Mucosa of descending colon (tissue), 3 donors: ENCODE data around the gene RAD1. TPM values are rescaled to one million over a fixed set of nuclear protein-coding genes. Genes with fewer than 3 reads are reported as not detected.
"Not testable (repeated sequence)": the region's sequence is repeated elsewhere in the genome, so short reads cannot be mapped to it uniquely, and the experiment has no call there.

Experiments used
- ATAC-seq: fragments of 200-7000 bp; cut with Tn5 transposase; one replicate; pipeline ENCODE4 v1.9.1; 2020; ENCODE audit warnings: mild to moderate bottlenecking, moderate library complexity
- DNase-seq, 3 donors: peaks; one replicate each; pipeline ENCODE4 v3.0.0-alpha.2; 2020
- H3K36me3 ChIP-seq: fragments of 200-600 bp; one replicate; pipeline ENCODE4 v1.8.0; 2021; ENCODE audit warnings: low read depth, mild to moderate bottlenecking
- H3K4me1 ChIP-seq: fragments of 200-600 bp; one replicate; pipeline ENCODE4 v1.8.0; 2021; ENCODE audit warnings: low read depth, mild to moderate bottlenecking
- H3K4me3 ChIP-seq: fragments of 200-600 bp; one replicate; pipeline ENCODE4 v1.8.0; 2021; ENCODE audit warnings: mild to moderate bottlenecking
- H3K9me3 ChIP-seq: fragments of 200-600 bp; one replicate; pipeline ENCODE4 v1.8.0; 2021; ENCODE audit warnings: mild to moderate bottlenecking
- CTCF ChIP-seq: fragments of 200-600 bp; IDR thresholded peaks from one replicate; pipeline ENCODE4 v1.8.0; 2022; ENCODE audit warnings: antibody characterized with exemption, mild to moderate bottlenecking
- intact Hi-C, 2 donors: fragments of 100-400 bp; cut with DNase I in 1 of 2; cut with micrococcal nuclease in 1 of 2; formaldehyde crosslinking; loops; one replicate each; pipeline versions ENCODE4 v1.11.0 to v1.11.1; 2022; cut with DNase I, micrococcal nuclease
- total RNA-seq, 3 donors: library from RNA; stranded (reverse); fragmentation: NEBNext Ultra II Directional in 2 of 3; extraction: Animal tissue kit (Norgen Biotek cat#: 25700) in 2 of 3; gene quantifications; one replicate each; pipeline versions ENCODE4 v1.2.1 to v1.2.4, GENCODE V29; 2021 to 2023
- donor health status: DM: no; HTN: no; CAD: no; lungs with moderate emphysema.
- donor health status: DM: no; HTN: no; CAD: no.
- donor health status: DM: no; HTN: yes; CAD: no.

RAD1 gene
- total RNA-seq, 3 donors from 2014 or later = 12.0 to 14.7 (median 13.8) TPM

DNA sequence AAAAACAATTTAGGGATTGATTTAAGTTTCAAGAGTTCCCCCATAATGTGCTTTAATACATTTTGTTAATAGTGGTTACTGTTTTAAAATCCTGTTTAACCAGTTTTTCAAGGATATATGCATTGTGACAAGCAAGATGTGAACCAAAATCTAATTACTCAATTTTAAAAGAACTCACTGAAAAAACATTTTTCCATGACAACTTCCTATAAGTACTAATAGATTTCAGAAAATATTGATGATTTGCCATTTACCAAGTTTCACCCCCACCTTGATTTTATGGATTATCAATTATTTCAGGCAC, 9.1 kb upstream of the RAD1 start:
- Histone ChIP-seq H3K36me3 (no peaks in the 10 kb centered on the region), H3K4me1 (no peaks in the 10 kb centered on the region), H3K9me3 (no peaks in the 10 kb centered on the region), H3K4me3 (no peak overlapping the region)
- intact Hi-C loops = no loop called here
- ATAC-seq = no peak
- no peak for TF ChIP-seq CTCF
- no peak for DNase-seq

DNA sequence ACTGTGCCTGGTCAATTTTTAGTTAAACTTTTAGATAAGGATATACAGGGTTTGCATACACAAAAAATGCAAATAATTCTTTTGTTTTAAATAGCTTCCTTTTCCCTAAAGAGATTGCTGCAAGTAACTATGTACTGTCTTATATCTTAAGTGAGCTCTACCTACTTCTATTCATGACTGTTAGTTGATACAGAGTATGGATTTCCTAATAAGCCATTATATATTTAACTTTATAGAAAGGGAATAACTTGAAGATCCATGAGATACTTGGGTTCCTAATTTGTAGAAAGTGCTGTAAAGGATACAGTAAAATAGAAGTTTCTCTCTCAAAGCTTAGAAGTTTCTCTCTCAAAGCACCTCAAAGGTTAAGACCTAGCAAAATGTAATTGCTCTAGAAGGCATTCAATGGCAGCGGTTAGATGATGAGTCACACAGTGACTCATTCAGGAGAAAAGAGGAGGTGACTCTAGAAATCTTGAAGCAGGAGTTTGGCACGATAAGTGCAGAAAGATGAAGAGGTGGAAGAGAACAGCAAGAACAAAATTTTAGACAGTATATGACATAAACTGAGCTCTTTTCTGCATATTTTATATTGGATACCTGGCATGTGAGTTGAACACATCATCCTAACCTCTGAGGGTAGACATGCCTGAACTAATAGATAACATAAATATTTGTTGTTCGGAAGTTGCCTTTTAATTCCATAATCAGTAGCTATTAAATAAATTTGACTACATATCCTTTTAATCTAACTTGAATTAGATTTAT, 8.6 kb upstream of the RAD1 start:
- no peak for DNase-seq
- Histone ChIP-seq H3K9me3 (no peaks in the 10 kb centered on the region), H3K4me1 (no peaks in the 10 kb centered on the region), H3K4me3 (no peak overlapping the region), H3K36me3 (no peaks in the 10 kb centered on the region)
- peak; percentile 86 for ATAC-seq
- TF ChIP-seq CTCF = no peak
- intact Hi-C loops = no loop called here

DNA sequence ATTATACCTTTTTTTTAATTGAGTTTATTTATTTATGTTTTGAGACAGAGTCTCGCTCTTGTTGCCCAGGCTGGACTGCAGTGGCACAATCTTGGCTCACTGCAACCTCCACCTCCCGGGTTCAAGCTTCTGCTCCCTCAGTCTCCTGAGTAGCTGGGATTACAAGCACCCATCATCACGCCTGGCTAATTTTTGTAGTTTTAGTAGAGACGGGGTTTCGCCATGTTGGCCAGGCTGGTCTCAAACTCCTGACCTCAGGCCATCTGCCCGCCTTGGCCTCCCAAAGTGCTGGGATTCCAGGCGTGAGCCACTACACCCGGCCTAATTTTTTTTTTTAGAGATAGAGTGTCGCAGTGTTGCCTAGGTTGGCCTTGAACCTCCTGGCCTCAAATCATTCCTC, 8.0 kb upstream of the RAD1 start:
- H3K4me1 ChIP-seq, ATAC-seq, intact Hi-C loops, DNase-seq, H3K4me3 ChIP-seq, H3K9me3 ChIP-seq, H3K36me3 ChIP-seq: not testable (repeated sequence)

DNA sequence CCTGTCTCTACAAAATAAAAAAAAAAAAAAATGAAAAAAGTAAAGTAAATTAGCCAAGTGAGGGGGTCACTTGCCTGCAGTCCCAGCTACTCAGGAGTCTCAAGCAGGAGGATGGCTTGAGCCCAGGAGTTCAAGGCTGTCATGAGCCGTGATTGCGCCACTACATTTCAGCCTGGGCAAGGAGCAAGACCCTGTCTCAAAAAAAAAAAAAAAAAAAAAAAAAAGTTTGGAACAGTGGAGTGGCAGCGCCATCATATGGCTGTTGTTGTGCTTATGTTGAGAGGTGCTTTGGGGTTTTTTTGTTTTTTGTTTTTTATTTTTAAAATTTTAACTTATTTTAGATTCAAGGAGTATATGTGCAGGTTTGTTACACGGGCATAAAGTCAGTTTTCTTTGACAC, 3.8 kb upstream of the RAD1 start:
- H3K4me3 ChIP-seq = no peak overlapping the region
- DNase-seq = no peak
- intact Hi-C loops = no loop called here
- no peaks in the 10 kb centered on the region for H3K9me3 ChIP-seq
- H3K4me1 ChIP-seq = peaks cover 17% of the 10 kb centered on the region
- no peak for TF ChIP-seq CTCF
- no peaks in the 10 kb centered on the region for H3K36me3 ChIP-seq
- no peak for ATAC-seq

DNA sequence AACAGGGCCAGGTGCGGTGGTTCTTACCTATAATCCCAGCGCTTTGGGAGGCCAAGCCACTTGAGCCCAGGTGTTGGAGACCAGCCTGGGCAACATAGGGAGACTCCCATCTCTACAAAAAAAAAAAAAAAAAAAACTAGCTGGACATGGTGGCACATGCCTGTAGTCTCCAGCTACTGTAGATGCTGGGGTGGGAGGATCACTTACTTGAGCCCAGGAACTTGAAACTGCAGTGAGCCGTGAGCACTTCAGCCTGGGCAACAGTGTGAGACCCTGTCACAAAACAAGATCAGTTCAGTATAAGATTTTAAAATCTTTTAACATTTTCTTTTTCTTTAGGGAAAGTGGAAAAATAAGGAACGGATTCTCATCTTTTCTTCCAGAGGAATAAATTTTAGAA, 2.7 kb upstream of the RAD1 start:
- TF ChIP-seq CTCF = no peak
- DNase-seq = no peak
- no peaks in the 10 kb centered on the region for H3K9me3 ChIP-seq
- H3K36me3 ChIP-seq = no peaks in the 10 kb centered on the region
- no peak overlapping the region for H3K4me3 ChIP-seq
- intact Hi-C loops = no loop called here
- peaks cover 23% of the 10 kb centered on the region for H3K4me1 ChIP-seq
- ATAC-seq = no peak

GRCh38 chr5:34916518-34916917, 1.2 kb upstream of the RAD1 start:
- Histone ChIP-seq H3K9me3 (no peaks in the 10 kb centered on the region), H3K4me3 (no peak overlapping the region), H3K36me3 (no peaks in the 10 kb centered on the region), H3K4me1 (peaks cover 23% of the 10 kb centered on the region)
- DNase-seq (no peak), ATAC-seq (no peak)
- intact Hi-C loops = no loop called here
- no peak for TF ChIP-seq CTCF
